Measurements from ENCODE around the gene ZNF749. TPM values are rescaled to one million over a fixed set of nuclear protein-coding genes. Genes with fewer than 3 reads are reported as not detected.

Gene ZNF749
- total RNA-seq, 1 donor from 2014 or later: 20.3 TPM

GRCh38 chr19:57398868-57399267 lies 36.3 kb upstream of the ZNF749 start:
- Mint-ChIP-seq H3K27ac (ENCODE audit: unreplicated experiment) (no peak overlapping the region), H3K27me3 (ENCODE audit: unreplicated experiment) (peaks cover 7% of the 10 kb centered on the region), H3K9me3 (ENCODE audit: unreplicated experiment) (peaks cover 3% of the 10 kb centered on the region), H3K4me1 (ENCODE audit: unreplicated experiment) (peaks cover 24% of the 10 kb centered on the region), H3K4me3 (ENCODE audit: unreplicated experiment) (peak overlapping the region; percentile 77), H3K36me3 (ENCODE audit: low read depth, unreplicated experiment) (peaks cover 72% of the 10 kb centered on the region)
- TF ChIP-seq, protein P1, sequence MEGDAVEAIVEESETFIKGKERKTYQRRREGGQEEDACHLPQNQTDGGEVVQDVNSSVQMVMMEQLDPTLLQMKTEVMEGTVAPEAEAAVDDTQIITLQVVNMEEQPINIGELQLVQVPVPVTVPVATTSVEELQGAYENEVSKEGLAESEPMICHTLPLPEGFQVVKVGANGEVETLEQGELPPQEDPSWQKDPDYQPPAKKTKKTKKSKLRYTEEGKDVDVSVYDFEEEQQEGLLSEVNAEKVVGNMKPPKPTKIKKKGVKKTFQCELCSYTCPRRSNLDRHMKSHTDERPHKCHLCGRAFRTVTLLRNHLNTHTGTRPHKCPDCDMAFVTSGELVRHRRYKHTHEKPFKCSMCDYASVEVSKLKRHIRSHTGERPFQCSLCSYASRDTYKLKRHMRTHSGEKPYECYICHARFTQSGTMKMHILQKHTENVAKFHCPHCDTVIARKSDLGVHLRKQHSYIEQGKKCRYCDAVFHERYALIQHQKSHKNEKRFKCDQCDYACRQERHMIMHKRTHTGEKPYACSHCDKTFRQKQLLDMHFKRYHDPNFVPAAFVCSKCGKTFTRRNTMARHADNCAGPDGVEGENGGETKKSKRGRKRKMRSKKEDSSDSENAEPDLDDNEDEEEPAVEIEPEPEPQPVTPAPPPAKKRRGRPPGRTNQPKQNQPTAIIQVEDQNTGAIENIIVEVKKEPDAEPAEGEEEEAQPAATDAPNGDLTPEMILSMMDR (IDR thresholded peaks at IDR 0.05; ENCODE audit: unreplicated experiment): no peak
- DNase-seq (ENCODE audit: low spot score): no peak

DNA sequence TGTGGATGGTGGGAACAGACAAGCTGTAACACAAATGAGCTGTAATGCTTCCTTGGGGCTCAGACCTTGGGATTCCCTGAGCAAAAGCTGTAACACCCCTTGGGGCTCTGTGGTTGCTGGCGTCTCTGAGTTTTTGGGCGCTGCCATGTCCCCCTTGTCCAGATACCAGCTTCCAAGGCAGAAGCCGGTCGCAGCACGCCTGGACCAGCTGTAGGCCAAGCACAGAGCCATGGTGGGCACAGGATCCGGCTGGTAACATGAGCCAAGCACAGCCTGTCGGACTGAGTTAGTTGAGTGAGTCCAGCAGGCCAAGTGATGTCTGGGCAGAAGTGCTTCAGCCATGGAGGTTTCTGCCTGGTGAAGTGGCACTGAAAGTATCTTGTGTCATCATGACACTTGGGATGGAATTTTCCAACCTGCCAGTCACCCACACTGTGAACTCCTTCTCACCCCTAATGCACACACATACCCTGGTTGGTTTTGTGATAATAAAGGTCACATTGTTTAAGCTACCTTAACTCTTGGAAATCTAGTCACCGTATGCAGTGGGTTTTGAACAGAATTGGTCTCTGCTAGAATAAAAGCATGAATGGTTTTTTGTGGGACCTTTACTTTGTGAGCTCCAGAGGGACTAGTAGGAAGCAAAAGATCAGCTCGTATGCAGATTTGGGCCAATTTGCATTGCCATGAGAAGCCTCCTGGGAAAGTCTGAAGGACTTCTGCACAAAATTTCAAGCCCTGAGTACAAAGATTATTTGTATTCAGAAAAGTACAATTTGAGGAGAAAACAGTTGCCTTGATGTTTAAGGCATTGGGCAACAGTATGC lies 31.2 kb upstream of the ZNF749 start:
- Mint-ChIP-seq H3K9me3 (ENCODE audit: unreplicated experiment) (no peaks in the 10 kb centered on the region), H3K4me3 (ENCODE audit: unreplicated experiment) (no peak overlapping the region), H3K4me1 (ENCODE audit: unreplicated experiment) (no peaks in the 10 kb centered on the region), H3K36me3 (ENCODE audit: low read depth, unreplicated experiment) (peaks cover 27% of the 10 kb centered on the region), H3K27me3 (ENCODE audit: unreplicated experiment) (no peaks in the 10 kb centered on the region), H3K27ac (ENCODE audit: unreplicated experiment) (no peak overlapping the region)
- TF ChIP-seq, protein P1 (IDR thresholded peaks at IDR 0.05; ENCODE audit: unreplicated experiment): no peak
- DNase-seq (ENCODE audit: low spot score): no peak

DNA sequence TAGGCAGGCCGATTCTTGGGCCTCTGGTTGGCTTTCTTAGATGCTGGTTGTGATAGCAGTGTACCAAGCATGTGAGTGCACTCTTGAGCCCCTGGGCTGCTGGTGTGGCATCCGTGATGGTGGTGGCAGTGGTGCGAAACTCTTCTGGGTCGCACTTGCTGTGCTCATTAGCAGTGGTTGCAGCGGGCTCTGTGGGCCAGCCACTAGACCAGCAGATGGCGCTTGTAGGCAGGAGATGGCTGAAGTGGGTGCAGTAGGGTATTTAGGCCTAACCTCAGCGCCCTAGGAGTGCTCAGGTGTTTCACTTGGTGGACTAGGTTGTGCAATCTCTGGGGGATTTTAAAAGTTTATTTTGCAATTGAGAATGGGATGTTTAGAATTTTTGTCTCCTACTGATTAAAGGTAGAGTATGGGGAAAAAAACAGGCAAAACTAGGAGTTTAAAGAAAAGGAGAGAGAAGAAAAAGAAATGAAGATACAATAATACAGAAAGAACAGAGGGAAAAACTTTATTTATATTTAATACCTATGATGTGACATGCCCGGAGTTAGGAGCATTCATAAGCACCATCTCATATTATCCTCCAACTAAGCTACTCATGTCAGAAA lies 28.5 kb upstream of the ZNF749 start:
- Mint-ChIP-seq H3K9me3 (ENCODE audit: unreplicated experiment) (no peaks in the 10 kb centered on the region), H3K27me3 (ENCODE audit: unreplicated experiment) (no peaks in the 10 kb centered on the region), H3K4me3 (ENCODE audit: unreplicated experiment) (no peak overlapping the region), H3K4me1 (ENCODE audit: unreplicated experiment) (peaks cover 2% of the 10 kb centered on the region), H3K27ac (ENCODE audit: unreplicated experiment) (no peak overlapping the region), H3K36me3 (ENCODE audit: low read depth, unreplicated experiment) (peaks cover 10% of the 10 kb centered on the region)
- peak; percentile 81 for DNase-seq (ENCODE audit: low spot score)
- TF ChIP-seq, protein P1 (IDR thresholded peaks at IDR 0.05; ENCODE audit: unreplicated experiment): peak; percentile 58

GRCh38 chr19:57410877-57411671 lies 24.1 kb upstream of the ZNF749 start, which contains the start of gene ZNF17:
ZNF17 (plus strand) TSS chr19:57411161; CDS start chr19:57413616, 2,455 bp downstream.
- no peak within 1 kb of the TSS for H3K27ac Mint-ChIP-seq (ENCODE audit: unreplicated experiment)
- peaks cover 5% of the 10 kb centered on the region for H3K4me1 Mint-ChIP-seq (ENCODE audit: unreplicated experiment)
- H3K36me3 Mint-ChIP-seq (ENCODE audit: low read depth, unreplicated experiment): peaks cover 16% of the 10 kb centered on the region
- H3K9me3 Mint-ChIP-seq (ENCODE audit: unreplicated experiment): no peaks in the 10 kb centered on the region
- no peaks in the 10 kb centered on the region for H3K27me3 Mint-ChIP-seq (ENCODE audit: unreplicated experiment)
- DNase-seq (ENCODE audit: low spot score): peak; percentile 86
- TF ChIP-seq, protein P1 (IDR thresholded peaks at IDR 0.05; ENCODE audit: unreplicated experiment): no peak
- peak within 1 kb of the TSS; percentile 91 for H3K4me3 Mint-ChIP-seq (ENCODE audit: unreplicated experiment)

Data from endothelial cell (in vitro differentiated cells).